ENCODE data around the gene TPI1.

The TPI1 gene

DNA sequence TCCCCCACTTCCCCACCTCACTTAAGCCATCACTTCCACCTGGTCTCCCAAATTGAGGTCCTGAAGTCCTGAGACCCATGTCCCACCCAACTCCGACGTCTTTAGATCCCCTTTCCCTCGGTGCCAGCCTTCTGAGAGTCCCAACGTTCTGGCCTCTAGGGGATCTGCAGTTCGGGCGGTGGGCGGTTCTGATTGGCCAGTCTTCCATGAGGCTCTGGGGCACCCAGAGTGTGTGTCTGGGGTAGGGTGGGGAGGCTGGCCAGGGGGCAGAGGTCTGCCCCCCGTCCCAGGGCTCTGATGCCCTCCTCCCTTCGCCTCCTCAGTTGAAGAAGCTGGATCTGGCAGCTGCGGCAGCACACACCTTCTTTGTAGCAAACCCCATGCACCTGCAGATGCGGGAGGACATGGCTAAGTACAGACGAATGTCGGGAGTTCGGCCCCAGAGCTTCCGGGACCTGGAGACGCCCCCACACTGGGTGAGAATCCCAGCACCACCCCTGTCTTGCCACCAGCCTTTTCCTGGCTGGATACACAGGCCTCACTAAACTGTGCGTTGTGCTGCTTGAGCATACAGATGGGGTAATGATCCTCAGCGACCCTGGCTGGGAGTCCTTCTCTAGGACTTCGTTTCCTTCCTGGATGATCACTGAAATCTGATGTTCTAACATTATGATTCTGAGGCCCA lies 37.7 kb upstream of the TPI1 start:
- H3K4me3 ChIP-seq (ENCODE audit: low read depth, low read length), result no peak overlapping the region
- no peak for DNase-seq (ENCODE audit: low read depth)
- no peak for TF ChIP-seq CTCF (IDR thresholded peaks at IDR 0.05; ENCODE audit: control insufficient read depth, extremely low read depth, insufficient read depth)

DNA sequence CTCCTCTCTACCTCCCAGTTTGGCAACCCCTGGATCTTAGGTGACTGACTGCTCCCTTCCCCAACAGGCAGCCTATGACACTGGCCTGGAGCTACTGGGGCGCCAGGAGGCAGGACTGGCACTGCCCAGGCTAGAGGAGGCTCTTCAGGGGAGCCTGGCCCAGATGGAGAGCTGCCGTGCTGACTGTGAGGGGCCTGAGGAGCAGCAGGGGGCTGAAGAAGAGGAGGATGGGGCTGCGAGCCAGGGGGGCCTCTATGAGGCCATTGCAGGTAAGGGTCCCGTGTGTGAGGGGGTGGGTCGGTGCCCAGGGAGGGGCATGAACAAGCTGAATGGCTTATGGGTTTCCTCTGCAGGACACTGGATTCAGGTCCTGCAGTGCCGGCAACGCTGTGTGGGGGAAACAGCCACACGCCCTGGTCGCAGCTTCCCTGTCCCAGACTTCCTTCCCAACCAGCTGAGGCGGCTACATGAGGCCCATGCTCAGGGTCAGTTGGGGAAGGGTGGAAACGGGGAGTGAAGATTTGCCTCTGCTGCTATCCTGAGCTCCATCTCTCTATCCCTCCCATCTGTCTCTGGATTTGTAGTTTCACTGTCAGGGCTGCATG lies 36.9 kb upstream of the TPI1 start:
- no peak for DNase-seq (ENCODE audit: low read depth)
- H3K4me3 ChIP-seq (ENCODE audit: low read depth, low read length), result no peak overlapping the region
- TF ChIP-seq CTCF (IDR thresholded peaks at IDR 0.05; ENCODE audit: control insufficient read depth, extremely low read depth, insufficient read depth), result no peak

- TF ChIP-seq CTCF (IDR thresholded peaks at IDR 0.05; ENCODE audit: control insufficient read depth, extremely low read depth, insufficient read depth), result no peak
- DNase-seq (ENCODE audit: low read depth), result no peak
- no peak overlapping the region for H3K4me3 ChIP-seq (ENCODE audit: low read depth, low read length)
Observed at GRCh38 chr12:6830999-6831398, 36.3 kb upstream of the TPI1 start.

DNA sequence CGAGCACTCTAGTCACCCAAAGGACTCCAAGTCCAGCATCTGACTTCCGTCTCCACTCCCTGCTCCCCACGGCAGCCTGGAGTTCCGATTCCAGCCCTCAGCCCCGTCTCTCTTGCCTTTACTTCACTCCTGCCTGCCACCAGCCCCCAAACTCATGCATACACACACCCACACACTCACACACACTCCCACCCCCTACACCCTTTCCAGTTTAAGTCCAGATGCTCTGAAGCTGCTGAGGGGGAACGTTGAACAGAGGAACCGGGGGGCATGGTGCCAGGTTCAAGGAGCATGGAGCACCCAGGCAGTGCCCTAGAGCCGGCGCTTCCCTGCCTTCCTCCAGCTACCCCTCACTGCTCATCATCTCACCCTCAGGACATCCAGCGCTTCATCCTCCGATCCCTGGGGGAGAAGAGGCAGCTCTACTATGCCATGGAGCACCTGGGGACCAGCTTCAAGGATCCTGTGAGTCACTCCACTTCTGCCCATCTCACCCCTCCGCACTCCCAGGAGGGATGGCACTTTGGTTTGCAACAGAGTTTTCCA lies 35.8 kb upstream of the TPI1 start:
- no peak for DNase-seq (ENCODE audit: low read depth)
- TF ChIP-seq CTCF (IDR thresholded peaks at IDR 0.05; ENCODE audit: control insufficient read depth, extremely low read depth, insufficient read depth), result no peak
- no peak overlapping the region for H3K4me3 ChIP-seq (ENCODE audit: low read depth, low read length)

DNA sequence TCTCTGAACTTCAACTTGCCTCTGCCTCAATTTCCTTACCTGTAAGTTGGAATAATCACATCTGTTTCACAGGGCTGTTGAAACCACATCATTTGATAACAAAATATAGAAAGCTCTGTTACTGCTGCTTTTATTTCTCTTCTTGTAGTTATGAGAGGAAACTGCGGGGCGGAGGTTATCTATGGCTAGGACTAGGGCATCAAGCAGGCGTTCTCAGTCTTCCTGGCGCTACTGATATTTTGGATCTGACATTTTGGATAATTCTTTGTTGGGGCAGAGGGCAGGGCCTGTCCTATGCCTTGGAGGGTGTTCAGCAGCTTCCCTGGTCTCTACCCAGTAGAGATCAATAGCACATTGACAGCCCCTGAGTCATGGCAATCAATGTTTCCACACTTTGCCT lies 35.2 kb upstream of the TPI1 start:
- DNase-seq (ENCODE audit: low read depth), result no peak
- TF ChIP-seq CTCF (IDR thresholded peaks at IDR 0.05; ENCODE audit: control insufficient read depth, extremely low read depth, insufficient read depth), result no peak

GRCh38 chr12:6833189-6833890 lies 34.0 kb upstream of the TPI1 start:
- TF ChIP-seq CTCF (IDR thresholded peaks at IDR 0.05; ENCODE audit: control insufficient read depth, extremely low read depth, insufficient read depth), result no peak
- no peak overlapping the region for H3K4me3 ChIP-seq (ENCODE audit: low read depth, low read length)
- DNase-seq (ENCODE audit: low read depth), result no peak

More for the DNA sequence above, 35.2 kb upstream of the TPI1 start:
- no peak overlapping the region for H3K4me3 ChIP-seq (ENCODE audit: low read depth, low read length)

All from LNCaP clone FGC (cell line).